ENCODE data around the gene SAMD9L. TPM values are rescaled to one million over a fixed set of nuclear protein-coding genes. Genes with fewer than 3 reads are reported as not detected.

Gene SAMD9L
- total and polyA plus RNA-seq, 11 donors = 2.1 to 38.3 (median 4.7) TPM

DNA sequence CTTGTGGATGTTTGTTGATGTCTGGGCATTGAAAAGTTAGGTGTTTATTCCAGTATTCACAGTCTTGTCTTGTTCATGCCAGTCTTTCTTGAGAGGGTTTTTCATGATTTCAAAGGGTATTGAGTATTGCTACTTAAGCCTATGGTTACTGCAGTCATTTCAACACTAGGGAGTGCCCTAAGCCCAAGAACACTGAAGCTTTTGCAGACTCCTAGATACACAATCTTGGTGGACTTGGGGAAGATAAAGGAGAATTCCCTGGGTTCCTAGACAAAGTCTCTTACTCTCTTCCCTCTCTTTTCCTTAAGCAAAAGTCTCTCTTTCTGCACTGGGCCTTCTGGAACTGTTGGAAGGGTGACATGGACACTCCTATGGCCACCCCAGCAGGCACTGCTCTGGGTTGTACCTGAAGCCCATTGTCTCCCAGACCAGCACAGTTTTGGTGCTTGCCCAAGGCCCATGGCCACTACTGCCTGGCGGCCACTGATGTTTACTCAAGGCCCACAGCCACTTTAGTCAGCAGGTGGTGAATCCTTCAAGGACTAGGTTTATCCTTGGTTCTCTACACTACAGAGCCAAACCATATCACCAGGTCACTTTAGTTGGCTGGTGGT is 55.3 kb downstream of the SAMD9L start:
- intact Hi-C loops (cut with DNase I) = no loop called here
- Histone ChIP-seq H3K9me3 (peaks cover 0 to 32% (median 8%) of the 10 kb centered on the region in 12 donors), H3K4me3 (no peak overlapping the region), H3K36me3 (no peaks in the 10 kb centered on the region), H3K27ac (no peak overlapping the region), H3K27me3 (peaks cover 0 to 3% (median 0%) of the 10 kb centered on the region in 9 donors), H3K4me1 (no peaks in the 10 kb centered on the region)
- TF ChIP-seq, protein P1, sequence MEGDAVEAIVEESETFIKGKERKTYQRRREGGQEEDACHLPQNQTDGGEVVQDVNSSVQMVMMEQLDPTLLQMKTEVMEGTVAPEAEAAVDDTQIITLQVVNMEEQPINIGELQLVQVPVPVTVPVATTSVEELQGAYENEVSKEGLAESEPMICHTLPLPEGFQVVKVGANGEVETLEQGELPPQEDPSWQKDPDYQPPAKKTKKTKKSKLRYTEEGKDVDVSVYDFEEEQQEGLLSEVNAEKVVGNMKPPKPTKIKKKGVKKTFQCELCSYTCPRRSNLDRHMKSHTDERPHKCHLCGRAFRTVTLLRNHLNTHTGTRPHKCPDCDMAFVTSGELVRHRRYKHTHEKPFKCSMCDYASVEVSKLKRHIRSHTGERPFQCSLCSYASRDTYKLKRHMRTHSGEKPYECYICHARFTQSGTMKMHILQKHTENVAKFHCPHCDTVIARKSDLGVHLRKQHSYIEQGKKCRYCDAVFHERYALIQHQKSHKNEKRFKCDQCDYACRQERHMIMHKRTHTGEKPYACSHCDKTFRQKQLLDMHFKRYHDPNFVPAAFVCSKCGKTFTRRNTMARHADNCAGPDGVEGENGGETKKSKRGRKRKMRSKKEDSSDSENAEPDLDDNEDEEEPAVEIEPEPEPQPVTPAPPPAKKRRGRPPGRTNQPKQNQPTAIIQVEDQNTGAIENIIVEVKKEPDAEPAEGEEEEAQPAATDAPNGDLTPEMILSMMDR (IDR thresholded peaks at IDR 0.05) = no peak
- no peak for TF ChIP-seq POLR2A (IDR thresholded peaks at IDR 0.05)
- no peak for DNase-seq
- WGBS, 4 donors = 48 to 78% (median 77%) methylated on average over 1 of the region's 1 CpG; no CpG with 5 or more reads in 1 of the 4 donors
- ATAC-seq = no peak

Other genes starting within 250 kb of the SAMD9L start
- 1 to 10 TPM; 2.3 to 9.5 (median 3.4) TPM for gene SAMD9, start 30.4 kb downstream of the SAMD9L start, total RNA-seq
- gene SAMD9, start 30.4 kb downstream of the SAMD9L start, polyA plus RNA-seq = 1 to 10 TPM; 1.1 to 1.4 TPM
- gene HEPACAM2, start 78.1 kb upstream of the SAMD9L start, total RNA-seq = not detected
- not detected for gene HEPACAM2, start 78.1 kb upstream of the SAMD9L start, polyA plus RNA-seq
- gene VPS50, start 84.0 kb upstream of the SAMD9L start, total RNA-seq = 10 to 100 TPM; 13.1 to 28.7 (median 20.6) TPM
- gene VPS50, start 84.0 kb upstream of the SAMD9L start, polyA plus RNA-seq = 10 to 100 TPM in 1 of 2 donors, 1 to 10 TPM in 1; 2.9 to 13.0 TPM

Measured in heart left ventricle (tissue), 16 donors.